H1 (cell line): ENCODE measurements around the gene XK. TPM values are rescaled to one million over a fixed set of nuclear protein-coding genes. Genes with fewer than 3 reads are reported as not detected.

ENCODE experiments used
- RXRA ChIP-seq: IDR thresholded peaks from 2 replicates; pipeline ENCODE4 v1.6.1; 2011; ENCODE audit warnings: low read depth, mild to moderate bottlenecking, low read length, moderate library complexity; ENCODE audit not compliant: insufficient read depth
- polyA plus RNA-seq, 7 experiments: library from polyadenylated mRNA; depleted of rRNA in 3 of 7; stranded (reverse) in 5 of 7; unstranded in 2 of 7; fragments of >200 nt in 5 of 7; fragments of 200-250 nt in 2 of 7; gene quantifications; 1 replicate in 5 of 7; 2 replicates in 1 of 7; 4 replicates in 1 of 7; pipeline versions ENCODE4 v1.2.1 to v1.2.3, GENCODE V29; 2011 to 2013; ENCODE audit warnings: missing spikeins in 2 of 7, mixed read lengths in 2 of 7
- total RNA-seq: library from RNA; stranded (reverse); fragmentation: NEBNext Ultra II Directional; extraction: Animal tissue kit (Norgen Biotek cat#: 25700); gene quantifications from 2 replicates; pipeline ENCODE4 v1.2.1, GENCODE V29; 2021

XK gene
- total and polyA plus RNA-seq, 2 of the 8 experiments (the other 6 are each of a cell fraction or from before 2014, with no cell fraction given) = 0.76 to 0.84 TPM

DNA sequence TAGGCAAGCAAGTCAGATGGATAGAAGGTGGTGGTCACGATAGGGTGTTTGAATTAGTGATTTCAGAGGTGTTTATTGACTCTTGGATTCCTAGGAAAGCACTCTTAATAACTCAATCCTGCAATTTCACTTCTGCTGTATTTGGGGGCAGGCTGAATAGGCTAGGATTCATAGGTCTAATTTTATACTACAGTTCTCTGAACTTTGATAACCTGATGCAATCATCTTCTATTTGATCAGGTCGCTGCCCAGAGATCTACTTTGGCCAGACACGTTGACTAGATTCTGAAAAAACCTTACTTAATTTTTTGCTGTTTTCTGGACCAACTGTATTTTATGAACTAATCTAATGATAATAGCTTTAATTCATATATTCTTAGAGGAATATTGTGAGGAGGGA, 26.4 kb downstream of the XK start (continued):
- no peak for TF ChIP-seq RXRA
